ENCODE data around the gene REG3A.

Gene REG3A

DNA sequence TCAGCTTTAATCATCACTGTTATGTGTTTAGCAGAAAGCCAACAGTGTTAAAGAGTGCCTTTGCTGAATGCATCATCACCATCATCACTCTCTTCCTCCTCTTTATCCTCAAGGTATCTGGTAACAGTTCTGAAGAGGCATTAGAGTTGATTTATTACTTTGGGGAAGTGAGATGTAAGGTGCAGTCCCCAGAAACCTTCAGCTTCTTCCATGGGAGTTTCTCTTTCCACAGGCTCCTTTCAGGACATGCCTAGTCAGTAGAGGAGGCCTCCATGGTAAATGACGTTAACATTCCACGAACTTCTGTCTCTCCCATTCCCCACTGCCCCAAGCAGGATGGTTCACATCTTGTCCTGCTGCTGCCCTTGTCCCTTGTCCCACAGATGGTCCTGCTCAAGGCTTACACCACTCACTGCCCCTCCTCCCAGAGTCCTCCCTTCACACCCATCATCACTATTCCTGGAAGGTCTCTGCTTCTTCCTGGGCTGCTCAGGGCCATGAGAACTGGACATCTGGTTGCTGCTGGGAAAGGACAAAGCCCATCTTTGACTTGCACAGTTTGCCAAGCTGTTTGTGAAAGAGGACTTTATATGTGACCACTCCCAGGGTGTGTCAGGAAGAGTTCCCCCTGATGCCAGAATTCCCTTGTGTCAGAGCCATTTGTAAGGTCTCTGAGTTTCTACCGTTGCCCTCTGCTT lies 44.6 kb downstream of the REG3A start:
- no peak overlapping the region for H3K27ac ChIP-seq
- no peaks in the 10 kb centered on the region for H3K79me2 ChIP-seq (ENCODE audit: insufficient read depth, low read depth)
- no peak overlapping the region for H3K9ac ChIP-seq
- H4K20me1 ChIP-seq (ENCODE audit: insufficient read depth), result no peaks in the 10 kb centered on the region
- H3K4me2 ChIP-seq, result no peak overlapping the region
- no peaks in the 10 kb centered on the region for H3K27me3 ChIP-seq (ENCODE audit: insufficient read depth, low read depth)
- no peaks in the 10 kb centered on the region for H3K4me1 ChIP-seq (ENCODE audit: low read depth, poor library complexity, severe bottlenecking)
- no peak for TF ChIP-seq CTCF (conservative IDR thresholded peaks at IDR 0.05; ENCODE audit: low read depth, low read length)
- H3K36me3 ChIP-seq (ENCODE audit: insufficient read depth), result no peaks in the 10 kb centered on the region
- H2AFZ ChIP-seq (ENCODE audit: low read depth), result no peak overlapping the region
- no peak overlapping the region for H3K4me3 ChIP-seq (IDR thresholded peaks at IDR 0.05; ENCODE audit: insufficient read depth, low read depth, low read length)

- Histone ChIP-seq H3K27me3 (ENCODE audit: insufficient read depth, low read depth) (no peaks in the 10 kb centered on the region), H3K27ac (no peak overlapping the region), H4K20me1 (ENCODE audit: insufficient read depth) (no peaks in the 10 kb centered on the region), H3K4me3 (IDR thresholded peaks at IDR 0.05; ENCODE audit: insufficient read depth, low read depth, low read length) (no peak overlapping the region), H2AFZ (ENCODE audit: low read depth) (no peak overlapping the region), H3K9ac (no peak overlapping the region), H3K79me2 (ENCODE audit: insufficient read depth, low read depth) (no peaks in the 10 kb centered on the region), H3K36me3 (ENCODE audit: insufficient read depth) (no peaks in the 10 kb centered on the region), H3K4me2 (no peak overlapping the region), H3K4me1 (ENCODE audit: low read depth, poor library complexity, severe bottlenecking) (no peaks in the 10 kb centered on the region)
- TF ChIP-seq CTCF (conservative IDR thresholded peaks at IDR 0.05; ENCODE audit: low read depth, low read length), result no peak
Observed at GRCh38 chr2:79112269-79112668, 47.3 kb downstream of the REG3A start.

Measured in KMS-11 (cell line).